HL-60 (cell line): Measurements from ENCODE around the gene TYW3.
"Not testable (repeated sequence)": the region's sequence is repeated elsewhere in the genome, so short reads cannot be mapped to it uniquely, and the experiment has no call there.

Experiments
- DNase-seq, 2 experiments: peaks; one replicate each; pipeline ENCODE4 v3.0.0-alpha.2; 2010 to 2020; ENCODE audit warnings: low read depth in 1 of 2, low spot score in 1 of 2
- H3K27ac ChIP-seq: fragments of 250-450 bp; sonication (Bioruptor Pico); replicated peaks from 2 replicates; pipeline ENCODE4 v1.5.1; 2020; ENCODE audit warnings: mild to moderate bottlenecking, moderate library complexity
- H3K27me3 ChIP-seq: fragments of 250-450 bp; sonication (Bioruptor Pico); 2 replicates; pipeline ENCODE4 v1.5.1; 2021; ENCODE audit warnings: mild to moderate bottlenecking, moderate library complexity; ENCODE audit not compliant: insufficient read depth, poor library complexity, severe bottlenecking
- H3K4me3 ChIP-seq: replicated peaks from 2 replicates; pipeline ENCODE4 v1.5.1; 2011; ENCODE audit warnings: mild to moderate bottlenecking, control low read depth, low read length; ENCODE audit not compliant: insufficient read depth
- CTCF ChIP-seq: IDR thresholded peaks from one replicate; pipeline ENCODE4 v1.5.1; 2011; ENCODE audit warnings: low read length, control low read depth, inconsistent platforms; ENCODE audit not compliant: insufficient read depth
- GABPA ChIP-seq: IDR thresholded peaks from 2 replicates; pipeline ENCODE4 v1.6.1; 2012; ENCODE audit warnings: low read depth
- POLR2AphosphoS5 ChIP-seq: IDR thresholded peaks from 2 replicates; pipeline ENCODE4 v1.6.1; 2012; ENCODE audit warnings: low read depth
- REST ChIP-seq: IDR thresholded peaks from 2 replicates; pipeline ENCODE4 v1.6.1; 2012; ENCODE audit warnings: low read depth; ENCODE audit not compliant: insufficient replicate concordance
- SPI1 ChIP-seq: IDR thresholded peaks from 2 replicates; pipeline ENCODE4 v1.6.1; 2012; ENCODE audit warnings: low read depth, mild to moderate bottlenecking, borderline replicate concordance

TYW3 gene

DNA sequence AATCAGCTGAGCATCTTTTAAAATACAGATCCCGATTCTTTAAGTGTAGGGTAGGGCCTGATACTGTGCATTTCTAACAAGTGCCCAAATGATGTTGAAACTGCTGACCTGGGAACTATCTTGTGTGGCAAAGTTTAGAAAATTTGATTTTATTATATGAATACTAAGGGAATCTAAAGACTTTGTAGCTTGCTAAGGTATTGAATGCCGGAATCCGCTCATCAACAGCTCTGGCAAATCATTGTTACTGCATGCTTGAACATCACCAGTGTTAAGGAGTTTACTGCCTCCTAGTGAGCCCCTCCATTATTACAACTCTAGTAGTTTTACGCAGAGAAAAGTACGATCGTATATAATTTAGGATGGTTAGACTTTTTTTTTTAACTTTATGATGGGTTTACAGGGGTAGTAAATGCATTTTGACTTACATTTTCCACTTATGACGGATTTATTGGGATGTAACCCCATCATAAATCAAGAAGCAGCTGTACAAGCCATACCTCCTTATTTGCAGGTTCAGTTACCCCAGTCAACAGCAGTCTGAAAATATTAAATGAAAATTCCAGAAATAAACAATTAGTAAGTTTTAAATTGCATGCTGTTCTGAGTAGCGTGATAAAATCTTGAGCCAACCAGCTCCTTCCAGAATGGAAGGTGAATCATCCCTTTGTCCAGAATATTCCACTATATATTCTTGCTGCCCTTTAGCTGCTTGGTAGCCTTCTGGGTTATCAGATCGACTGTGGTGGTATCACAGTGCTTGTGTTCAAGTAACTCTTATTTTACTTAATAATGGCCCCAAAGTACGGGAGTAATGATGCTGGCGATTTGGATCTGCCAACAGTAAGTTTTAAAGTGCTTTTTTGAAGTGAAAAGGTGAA lies 892 bp downstream of the TYW3 start:
- TF ChIP-seq SPI1 (no peak), CTCF (peak; percentile 82)
- DNase-seq: peak; percentile 65 to 68
- Histone ChIP-seq H3K27ac (peak overlapping the region; percentile 87), H3K4me3 (peak overlapping the region; percentile 84), H3K27me3 (no peaks in the 10 kb centered on the region)

DNA sequence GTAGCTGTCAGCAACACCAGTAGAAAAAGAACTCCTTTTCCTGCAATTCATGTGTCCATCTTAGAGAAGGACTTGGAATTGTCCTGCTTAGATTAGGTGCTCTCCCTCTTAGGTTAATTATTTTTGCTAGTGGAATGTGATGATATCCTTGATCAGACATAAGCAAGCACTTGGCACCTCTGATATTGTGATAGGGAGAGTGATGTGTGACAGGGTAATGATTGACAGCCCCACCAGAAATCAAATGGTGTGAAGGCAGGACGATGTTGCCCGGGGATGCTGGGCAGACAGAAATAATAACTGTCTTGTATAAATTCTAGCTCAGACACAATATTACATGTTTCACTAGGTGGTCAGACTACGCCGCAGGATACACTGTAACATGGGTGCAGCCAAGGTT lies 4.4 kb downstream of the TYW3 start:
- TF ChIP-seq CTCF (no peak), REST (no peak), POLR2AphosphoS5 (no peak), GABPA (no peak)
- no peak for DNase-seq
- Histone ChIP-seq H3K27ac (no peak overlapping the region), H3K27me3 (no peaks in the 10 kb centered on the region), H3K4me3 (no peak overlapping the region)

GRCh38 chr1:74740307-74740980 lies 7.5 kb downstream of the TYW3 start:
- H3K27me3 ChIP-seq, DNase-seq, H3K27ac ChIP-seq, H3K4me3 ChIP-seq: not testable (repeated sequence)

DNA sequence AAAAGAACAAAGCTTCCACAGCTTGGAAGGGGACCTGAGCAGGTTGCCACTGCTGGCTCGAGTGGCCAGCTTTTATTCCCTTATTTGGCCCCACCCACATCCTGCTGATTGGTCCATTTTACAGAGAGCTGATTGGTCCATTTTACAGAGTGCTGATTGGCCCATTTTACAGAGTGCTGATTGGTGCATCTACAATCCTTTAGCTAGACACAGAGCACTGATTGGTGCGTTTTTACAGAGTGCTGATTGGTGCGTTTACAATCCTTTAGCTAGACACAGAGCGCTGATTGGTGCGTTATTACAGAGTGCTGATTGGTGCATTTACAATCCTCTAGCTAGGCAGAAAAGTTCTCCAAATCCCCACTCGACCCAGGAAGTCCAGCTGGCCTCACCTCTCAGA lies 12.3 kb downstream of the TYW3 start:
- H3K4me3 ChIP-seq, DNase-seq, H3K27me3 ChIP-seq: not testable (repeated sequence)
- peak overlapping the region; percentile 43 for H3K27ac ChIP-seq

DNA sequence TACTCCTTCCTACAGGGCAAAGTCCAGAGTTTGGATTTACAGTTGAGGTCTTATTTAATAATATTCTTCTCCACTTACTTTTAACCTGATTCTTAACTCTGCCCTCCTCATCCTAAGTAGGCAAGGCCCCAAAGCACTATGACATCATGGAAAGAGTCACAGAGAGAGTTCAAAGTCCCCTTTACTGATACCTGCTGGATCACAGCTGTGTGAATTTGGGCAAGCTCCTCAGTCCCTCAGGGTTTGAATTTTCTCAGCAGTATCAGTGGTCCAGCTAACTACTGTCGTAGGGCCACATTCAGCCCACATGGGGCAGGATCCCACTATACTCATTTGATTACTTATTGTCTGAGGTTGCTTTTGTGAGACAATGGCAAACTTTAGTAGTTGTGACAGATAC lies 16.0 kb downstream of the TYW3 start:
- TF ChIP-seq POLR2AphosphoS5 (no peak), GABPA (no peak), CTCF (no peak), SPI1 (no peak), REST (no peak)
- DNase-seq: no peak
- H3K27ac ChIP-seq: no peak overlapping the region
- H3K4me3 ChIP-seq: no peak overlapping the region
- H3K27me3 ChIP-seq: no peaks in the 10 kb centered on the region
